WERI-Rb-1 (cell line): ENCODE results near the gene INTS3.

Source experiments
- DNase-seq: peaks from one replicate; pipeline ENCODE4 v3.0.0-alpha.2; 2020
- H3K27ac ChIP-seq: fragments of 250-450 bp; sonication (Bioruptor Pico); 2 replicates; pipeline ENCODE4 v1.5.1; 2020; ENCODE audit warnings: mild to moderate bottlenecking, moderate library complexity
- H3K27me3 ChIP-seq: fragments of 250-450 bp; sonication (Bioruptor Pico); 2 replicates; pipeline ENCODE4 v1.5.1; 2021; ENCODE audit warnings: mild to moderate bottlenecking, low read depth, moderate library complexity; ENCODE audit not compliant: insufficient read depth, severe bottlenecking
- H3K36me3 ChIP-seq: fragments of 250-450 bp; sonication (Bioruptor Pico); 2 replicates; pipeline ENCODE4 v1.5.1; 2020; ENCODE audit warnings: mild to moderate bottlenecking, moderate library complexity
- H3K4me3 ChIP-seq: 2 replicates; pipeline ENCODE4 v1.5.1; 2011; ENCODE audit warnings: low read depth, mild to moderate bottlenecking, control low read depth, low read length
- H3K9me3 ChIP-seq: fragments of 250-450 bp; sonication (Bioruptor Pico); 2 replicates; pipeline ENCODE4 v1.5.1; 2021; ENCODE audit warnings: mild to moderate bottlenecking, moderate library complexity; ENCODE audit not compliant: severe bottlenecking
- CTCF ChIP-seq: IDR thresholded peaks from 2 replicates; pipeline ENCODE4 v1.5.1; 2011; ENCODE audit warnings: low read depth, mild to moderate bottlenecking, control low read depth, inconsistent platforms, low read length

The INTS3 gene

GRCh38 chr1:153769221-153769620 lies 41.4 kb downstream of the INTS3 start:
- H3K4me3 ChIP-seq: no peak overlapping the region
- peaks cover 88% of the 10 kb centered on the region for H3K36me3 ChIP-seq
- TF ChIP-seq CTCF: no peak
- no peaks in the 10 kb centered on the region for H3K9me3 ChIP-seq
- no peak for DNase-seq
- no peak overlapping the region for H3K27ac ChIP-seq
- H3K27me3 ChIP-seq: no peaks in the 10 kb centered on the region

GRCh38 chr1:153770797-153771196 lies 42.9 kb downstream of the INTS3 start:
- Histone ChIP-seq H3K27ac (peak overlapping the region; percentile 60), H3K9me3 (no peaks in the 10 kb centered on the region), H3K4me3 (no peak overlapping the region), H3K27me3 (no peaks in the 10 kb centered on the region), H3K36me3 (peaks cover 75% of the 10 kb centered on the region)
- TF ChIP-seq CTCF: no peak
- DNase-seq: peak; percentile 86

- Histone ChIP-seq H3K27ac (peak overlapping the region; percentile 60), H3K9me3 (no peaks in the 10 kb centered on the region), H3K36me3 (peaks cover 73% of the 10 kb centered on the region), H3K27me3 (no peaks in the 10 kb centered on the region), H3K4me3 (no peak overlapping the region)
- 0 out of 2 replicates have a peak, but pooled peaks have one; percentile 4 for TF ChIP-seq CTCF
- peak; percentile 39 for DNase-seq
Observed at GRCh38 chr1:153771261-153771660, 43.4 kb downstream of the INTS3 start.

GRCh38 chr1:153771841-153772593 lies 44.2 kb downstream of the INTS3 start:
- TF ChIP-seq CTCF: peak; percentile 99
- H3K27ac ChIP-seq: no peak overlapping the region
- H3K27me3 ChIP-seq: no peaks in the 10 kb centered on the region
- H3K9me3 ChIP-seq: no peaks in the 10 kb centered on the region
- peak; percentile 85 for DNase-seq
- H3K4me3 ChIP-seq: no peak overlapping the region
- peaks cover 67% of the 10 kb centered on the region for H3K36me3 ChIP-seq

- H3K9me3 ChIP-seq: no peaks in the 10 kb centered on the region
- DNase-seq: no peak
- no peak overlapping the region for H3K4me3 ChIP-seq
- peaks cover 54% of the 10 kb centered on the region for H3K36me3 ChIP-seq
- no peaks in the 10 kb centered on the region for H3K27me3 ChIP-seq
- no peak for TF ChIP-seq CTCF
- no peak overlapping the region for H3K27ac ChIP-seq
Observed at GRCh38 chr1:153773096-153773921, 45.5 kb downstream of the INTS3 start.
